ENCODE data around the gene HRH1.
"Not testable (repeated sequence)": the region's sequence is repeated elsewhere in the genome, so short reads cannot be mapped to it uniquely, and the experiment has no call there.

Gene HRH1

DNA sequence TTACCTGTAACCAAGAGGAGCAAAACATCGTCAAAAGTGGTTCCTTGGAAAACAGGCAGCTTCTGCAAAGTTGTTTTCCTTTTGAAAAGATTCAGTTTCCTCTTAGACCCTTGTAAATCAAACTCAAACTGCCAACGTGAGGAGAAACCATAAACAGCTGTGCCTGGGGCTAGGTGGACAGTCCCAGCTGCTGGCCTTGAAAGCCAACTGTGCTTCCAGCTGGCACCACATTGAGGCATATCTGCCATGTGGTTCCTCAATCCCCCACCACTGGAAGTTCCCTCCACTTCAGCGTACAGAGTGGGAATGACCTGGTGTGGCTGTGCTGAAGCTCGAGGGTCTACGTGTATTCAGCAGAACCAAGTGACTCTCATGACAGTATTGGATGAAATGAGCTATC, 40.9 kb downstream of the HRH1 start:
- Histone ChIP-seq H3K4me1 (ENCODE audit: control insufficient read depth, insufficient read depth, low read length) (peaks cover 6% of the 10 kb centered on the region), H3K27ac (ENCODE audit: low read length) (no peak overlapping the region), H3K4me3 (ENCODE audit: low read length in 2 of 2) (no peak overlapping the region), H3K27me3 (ENCODE audit: control insufficient read depth in 1 of 2, insufficient read depth in 2 of 2, low read length in 2 of 2) (peaks cover 2 to 5% of the 10 kb centered on the region in 2 donors), H3K9me3 (ENCODE audit: control insufficient read depth in 2 of 2, low read length in 2 of 2) (peaks cover 0 to 3% of the 10 kb centered on the region in 2 donors), H3K9ac (ENCODE audit: low read length in 2 of 2) (no peak overlapping the region), H3K36me3 (ENCODE audit: control insufficient read depth in 2 of 2, insufficient read depth in 2 of 2, low read length in 2 of 2) (no peaks in the 10 kb centered on the region)

DNA sequence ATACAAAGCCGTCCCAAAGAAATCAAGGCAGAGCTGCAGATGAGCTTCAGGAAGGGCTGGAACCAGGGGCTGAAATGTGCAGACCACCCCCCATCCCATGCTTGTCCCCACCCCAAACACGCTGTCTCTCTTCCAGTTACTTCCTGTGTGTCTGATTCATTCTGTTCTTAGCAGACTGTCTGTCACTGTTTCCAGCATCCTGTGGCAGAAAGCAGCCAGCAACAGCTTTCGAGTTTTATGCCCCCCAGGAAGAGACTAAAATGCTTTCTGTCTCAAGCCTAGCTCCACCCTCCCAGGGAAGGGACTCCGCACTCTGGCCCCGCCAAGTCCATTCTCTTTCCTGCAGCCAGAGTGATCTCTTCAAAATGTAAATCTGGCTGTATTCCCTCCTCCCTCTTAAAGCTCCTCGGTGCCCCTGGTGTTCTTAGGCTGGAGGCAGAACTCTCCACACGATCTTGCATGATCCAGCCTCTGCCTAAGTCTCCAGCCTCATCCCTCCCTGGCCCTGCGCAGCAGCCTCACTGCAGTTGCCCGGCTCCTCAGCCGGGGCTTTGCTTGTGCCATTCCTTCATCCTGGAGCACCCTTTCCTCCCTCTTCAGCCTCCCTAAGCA, 41.5 kb downstream of the HRH1 start:
- peaks cover 2 to 5% of the 10 kb centered on the region in 2 donors for H3K27me3 ChIP-seq (ENCODE audit: control insufficient read depth in 1 of 2, insufficient read depth in 2 of 2, low read length in 2 of 2)
- peaks cover 0 to 3% of the 10 kb centered on the region in 2 donors for H3K9me3 ChIP-seq (ENCODE audit: control insufficient read depth in 2 of 2, low read length in 2 of 2)
- H3K4me1 ChIP-seq (ENCODE audit: control insufficient read depth, insufficient read depth, low read length), result peaks cover 6% of the 10 kb centered on the region
- H3K4me3 ChIP-seq (ENCODE audit: low read length in 2 of 2), result peak overlapping the region in 1 of 2 donors; percentile 15
- no peak overlapping the region for H3K9ac ChIP-seq (ENCODE audit: low read length in 2 of 2)
- no peak overlapping the region for H3K27ac ChIP-seq (ENCODE audit: low read length)
- no peaks in the 10 kb centered on the region for H3K36me3 ChIP-seq (ENCODE audit: control insufficient read depth in 2 of 2, insufficient read depth in 2 of 2, low read length in 2 of 2)

DNA sequence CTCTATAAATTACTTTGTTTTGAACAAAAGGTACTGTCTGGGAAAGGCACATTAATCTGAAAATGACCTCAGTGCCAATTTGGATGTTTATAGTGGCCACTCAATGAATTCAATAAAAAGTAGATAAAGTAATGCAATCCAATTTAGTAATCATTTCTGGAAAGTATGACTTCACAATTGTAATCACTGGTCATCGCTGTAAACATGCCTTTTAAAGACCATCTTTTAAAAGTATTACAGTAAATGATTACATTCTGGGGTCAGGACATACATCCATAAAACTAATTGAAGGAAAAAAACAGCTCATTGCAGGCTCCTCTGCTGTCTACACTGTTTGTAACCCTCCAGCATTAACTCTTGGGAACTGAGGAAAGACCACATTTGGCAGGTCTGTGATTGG, 43.2 kb downstream of the HRH1 start:
- H3K4me3 ChIP-seq (ENCODE audit: low read length in 2 of 2), result no peak overlapping the region
- peaks cover 6% of the 10 kb centered on the region for H3K4me1 ChIP-seq (ENCODE audit: control insufficient read depth, insufficient read depth, low read length)
- no peak overlapping the region for H3K27ac ChIP-seq (ENCODE audit: low read length)
- no peaks in the 10 kb centered on the region for H3K36me3 ChIP-seq (ENCODE audit: control insufficient read depth in 2 of 2, insufficient read depth in 2 of 2, low read length in 2 of 2)
- no peak overlapping the region for H3K9ac ChIP-seq (ENCODE audit: low read length in 2 of 2)
- peaks cover 2 to 6% of the 10 kb centered on the region in 2 donors for H3K27me3 ChIP-seq (ENCODE audit: control insufficient read depth in 1 of 2, insufficient read depth in 2 of 2, low read length in 2 of 2)
- peaks cover 0 to 3% of the 10 kb centered on the region in 2 donors for H3K9me3 ChIP-seq (ENCODE audit: control insufficient read depth in 2 of 2, low read length in 2 of 2)

DNA sequence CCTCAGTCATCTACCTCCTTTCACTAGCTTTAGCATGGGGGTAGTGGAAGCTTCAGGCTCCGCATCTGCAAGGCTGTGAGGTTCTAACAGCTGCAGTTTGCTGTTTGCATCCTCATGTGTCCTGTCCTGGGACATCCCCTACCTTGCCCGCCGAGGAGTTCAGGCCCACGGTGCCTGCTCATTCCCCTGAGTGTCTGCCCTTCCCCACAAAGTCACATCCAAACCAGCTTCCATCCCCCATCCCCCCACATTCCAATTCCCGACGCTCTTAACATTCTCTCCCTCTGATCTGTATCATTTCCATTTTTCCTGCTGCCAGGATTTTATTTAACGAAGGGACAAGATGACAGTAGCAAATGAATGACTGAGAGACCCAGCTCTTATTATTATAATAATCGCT, 43.8 kb downstream of the HRH1 start:
- Histone ChIP-seq H3K9ac (ENCODE audit: low read length in 2 of 2) (no peak overlapping the region), H3K4me1 (ENCODE audit: control insufficient read depth, insufficient read depth, low read length) (peaks cover 6% of the 10 kb centered on the region), H3K4me3 (ENCODE audit: low read length in 2 of 2) (no peak overlapping the region), H3K9me3 (ENCODE audit: control insufficient read depth in 2 of 2, low read length in 2 of 2) (peaks cover 0 to 3% of the 10 kb centered on the region in 2 donors), H3K36me3 (ENCODE audit: control insufficient read depth in 2 of 2, insufficient read depth in 2 of 2, low read length in 2 of 2) (no peaks in the 10 kb centered on the region), H3K27me3 (ENCODE audit: control insufficient read depth in 1 of 2, insufficient read depth in 2 of 2, low read length in 2 of 2) (peaks cover 2 to 6% of the 10 kb centered on the region in 2 donors), H3K27ac (ENCODE audit: low read length) (no peak overlapping the region)

DNA sequence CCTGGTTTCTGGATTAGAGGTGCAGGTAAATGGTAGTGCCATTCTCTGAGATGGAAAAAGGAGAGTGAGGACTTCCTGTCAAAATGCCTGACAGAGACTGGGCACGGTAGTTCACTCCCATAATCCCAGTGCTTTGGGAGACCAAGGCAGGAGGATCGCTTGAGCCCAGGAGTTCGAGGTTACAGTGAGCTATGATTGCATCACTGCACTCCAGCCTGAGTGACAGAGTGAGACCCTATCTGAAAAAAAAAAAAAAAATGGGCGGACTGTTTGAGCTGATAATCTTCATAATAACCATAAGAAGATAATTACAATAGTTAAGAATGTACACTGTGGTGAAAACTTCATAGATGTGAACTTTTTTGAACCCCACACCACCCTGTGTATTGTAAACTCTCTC, 44.2 kb downstream of the HRH1 start:
- Histone ChIP-seq H3K4me1 (ENCODE audit: control insufficient read depth, insufficient read depth, low read length) (peaks cover 6% of the 10 kb centered on the region), H3K4me3 (ENCODE audit: low read length in 2 of 2) (no peak overlapping the region), H3K9me3 (ENCODE audit: control insufficient read depth in 2 of 2, low read length in 2 of 2) (peaks cover 0 to 3% of the 10 kb centered on the region in 2 donors), H3K27ac (ENCODE audit: low read length) (no peak overlapping the region), H3K27me3 (ENCODE audit: control insufficient read depth in 1 of 2, insufficient read depth in 2 of 2, low read length in 2 of 2) (peaks cover 2 to 6% of the 10 kb centered on the region in 2 donors), H3K36me3 (ENCODE audit: control insufficient read depth in 2 of 2, insufficient read depth in 2 of 2, low read length in 2 of 2) (no peaks in the 10 kb centered on the region), H3K9ac (ENCODE audit: low read length in 2 of 2) (no peak overlapping the region)

DNA sequence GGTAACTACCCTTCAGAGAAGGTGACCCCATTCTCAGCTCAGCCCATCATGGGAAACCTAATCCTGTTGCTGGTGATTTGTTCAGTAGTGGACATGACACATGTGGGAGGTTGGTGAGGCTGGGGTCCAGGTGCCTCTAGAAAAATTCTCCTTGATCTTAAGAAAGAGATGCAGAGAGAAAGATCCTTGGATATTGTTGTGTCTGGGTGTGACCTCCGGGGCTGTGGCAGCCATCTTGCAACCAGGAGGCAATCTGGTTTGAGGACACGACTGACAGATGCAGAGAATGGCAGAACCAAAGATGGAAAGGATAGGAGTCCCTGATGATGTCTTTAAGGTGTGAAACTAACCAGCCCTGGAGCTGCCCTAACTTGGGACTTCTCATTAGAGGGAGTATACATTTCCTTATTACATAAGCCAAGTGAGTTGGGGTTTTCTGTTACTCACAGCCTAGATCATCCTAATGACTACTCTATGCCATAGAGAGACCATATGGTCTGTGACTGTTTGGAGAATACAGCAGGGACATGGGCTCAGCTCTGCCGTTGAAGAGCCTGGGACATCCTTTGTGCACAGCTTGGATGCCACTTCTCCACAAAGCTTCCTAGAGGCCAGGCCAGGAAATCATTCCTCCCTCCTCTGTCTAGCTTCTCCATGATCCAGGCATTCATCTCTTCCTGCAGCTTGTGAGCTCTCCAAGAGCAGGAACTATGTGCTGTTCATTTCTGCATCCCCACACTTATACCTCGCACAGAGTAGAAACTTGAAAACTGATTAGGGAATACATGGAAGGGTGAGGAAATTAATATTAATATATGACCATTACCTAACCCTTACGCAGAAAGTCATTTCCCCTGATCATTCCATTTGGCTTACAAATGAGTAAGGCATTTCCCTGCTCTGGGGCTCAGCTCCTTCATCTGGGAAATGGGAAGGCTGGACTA, 45.9 kb downstream of the HRH1 start:
- Histone ChIP-seq H3K36me3 (ENCODE audit: control insufficient read depth in 2 of 2, insufficient read depth in 2 of 2, low read length in 2 of 2) (no peaks in the 10 kb centered on the region), H3K9ac (ENCODE audit: low read length in 2 of 2) (no peak overlapping the region), H3K27ac (ENCODE audit: low read length) (no peak overlapping the region), H3K4me1 (ENCODE audit: control insufficient read depth, insufficient read depth, low read length) (peaks cover 6% of the 10 kb centered on the region), H3K4me3 (ENCODE audit: low read length in 2 of 2) (no peak overlapping the region), H3K9me3 (ENCODE audit: control insufficient read depth in 2 of 2, low read length in 2 of 2) (peaks cover 0 to 3% of the 10 kb centered on the region in 2 donors), H3K27me3 (ENCODE audit: control insufficient read depth in 1 of 2, insufficient read depth in 2 of 2, low read length in 2 of 2) (peaks cover 2 to 6% of the 10 kb centered on the region in 2 donors)

DNA sequence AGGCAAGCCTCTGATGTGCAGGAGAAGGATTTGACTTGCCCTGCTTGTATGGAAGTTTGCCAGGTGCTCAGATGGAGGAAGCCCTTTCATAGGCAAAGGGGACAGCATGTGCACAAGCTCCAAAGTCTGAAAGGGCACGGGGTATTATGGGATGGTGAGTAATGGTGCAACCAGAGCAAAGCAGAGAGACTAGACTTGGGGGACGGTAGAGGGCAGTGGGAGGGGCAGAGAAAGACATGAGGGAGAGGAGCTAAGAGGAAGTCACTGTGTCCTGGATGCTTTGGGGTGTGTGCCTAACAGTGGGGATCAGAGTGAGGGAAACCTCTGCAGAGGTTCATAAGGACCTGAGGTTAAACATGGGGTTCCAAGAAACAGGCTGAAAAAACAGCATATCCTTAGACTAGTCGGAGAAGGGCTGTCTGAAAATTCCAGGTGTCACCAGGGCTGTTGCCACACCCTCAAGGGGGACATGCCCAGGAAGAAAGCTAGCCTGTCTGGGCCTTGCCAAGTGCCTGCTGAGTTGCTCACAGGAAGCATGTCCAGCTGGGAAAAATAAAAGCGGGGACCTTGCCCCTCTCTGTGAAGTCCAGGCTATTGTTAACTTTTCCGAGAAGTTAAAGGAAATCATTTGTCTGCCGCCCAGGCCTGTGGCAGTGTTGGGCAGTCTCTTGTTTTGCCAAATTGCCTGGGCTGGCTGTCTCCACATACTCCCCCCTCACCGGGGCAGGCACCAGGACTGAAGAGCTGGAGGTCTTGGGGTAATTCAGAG, 47.1 kb downstream of the HRH1 start:
- H3K9me3 ChIP-seq (ENCODE audit: control insufficient read depth in 2 of 2, low read length in 2 of 2), result peaks cover 0 to 3% of the 10 kb centered on the region in 2 donors
- no peak overlapping the region for H3K4me3 ChIP-seq (ENCODE audit: low read length in 2 of 2)
- peaks cover 2 to 6% of the 10 kb centered on the region in 2 donors for H3K27me3 ChIP-seq (ENCODE audit: control insufficient read depth in 1 of 2, insufficient read depth in 2 of 2, low read length in 2 of 2)
- H3K36me3 ChIP-seq (ENCODE audit: control insufficient read depth in 2 of 2, insufficient read depth in 2 of 2, low read length in 2 of 2), result no peaks in the 10 kb centered on the region
- H3K4me1 ChIP-seq (ENCODE audit: control insufficient read depth, insufficient read depth, low read length), result peaks cover 2% of the 10 kb centered on the region
- H3K27ac ChIP-seq (ENCODE audit: low read length), result no peak overlapping the region
- H3K9ac ChIP-seq (ENCODE audit: low read length in 2 of 2), result no peak overlapping the region

DNA sequence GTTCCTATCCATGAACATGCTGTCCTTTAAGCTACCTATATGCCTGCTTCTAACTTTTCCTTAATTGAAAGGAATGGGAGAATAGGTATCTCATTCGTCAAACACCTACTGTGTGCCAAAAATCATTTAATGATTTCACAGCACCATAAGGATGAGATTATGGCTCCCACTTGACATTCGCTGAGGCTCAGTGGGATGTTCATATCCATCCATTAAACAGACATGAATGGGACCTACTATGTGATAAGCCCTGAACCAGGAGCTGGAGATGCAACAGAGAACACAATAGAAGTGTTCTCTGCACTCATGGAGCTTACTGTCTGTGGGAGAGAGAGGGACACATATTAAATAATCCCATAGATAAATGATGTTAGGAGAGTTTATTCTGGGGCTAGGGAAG, 49.7 kb downstream of the HRH1 start:
- H3K27ac ChIP-seq (ENCODE audit: low read length), result no peak overlapping the region
- no peaks in the 10 kb centered on the region for H3K36me3 ChIP-seq (ENCODE audit: control insufficient read depth in 2 of 2, insufficient read depth in 2 of 2, low read length in 2 of 2)
- peaks cover 0 to 6% of the 10 kb centered on the region in 2 donors for H3K27me3 ChIP-seq (ENCODE audit: control insufficient read depth in 1 of 2, insufficient read depth in 2 of 2, low read length in 2 of 2)
- H3K9ac ChIP-seq (ENCODE audit: low read length in 2 of 2), result no peak overlapping the region
- peaks cover 2% of the 10 kb centered on the region for H3K4me1 ChIP-seq (ENCODE audit: control insufficient read depth, insufficient read depth, low read length)
- peaks cover 0 to 3% of the 10 kb centered on the region in 2 donors for H3K9me3 ChIP-seq (ENCODE audit: control insufficient read depth in 2 of 2, low read length in 2 of 2)
- no peak overlapping the region for H3K4me3 ChIP-seq (ENCODE audit: low read length in 2 of 2)

DNA sequence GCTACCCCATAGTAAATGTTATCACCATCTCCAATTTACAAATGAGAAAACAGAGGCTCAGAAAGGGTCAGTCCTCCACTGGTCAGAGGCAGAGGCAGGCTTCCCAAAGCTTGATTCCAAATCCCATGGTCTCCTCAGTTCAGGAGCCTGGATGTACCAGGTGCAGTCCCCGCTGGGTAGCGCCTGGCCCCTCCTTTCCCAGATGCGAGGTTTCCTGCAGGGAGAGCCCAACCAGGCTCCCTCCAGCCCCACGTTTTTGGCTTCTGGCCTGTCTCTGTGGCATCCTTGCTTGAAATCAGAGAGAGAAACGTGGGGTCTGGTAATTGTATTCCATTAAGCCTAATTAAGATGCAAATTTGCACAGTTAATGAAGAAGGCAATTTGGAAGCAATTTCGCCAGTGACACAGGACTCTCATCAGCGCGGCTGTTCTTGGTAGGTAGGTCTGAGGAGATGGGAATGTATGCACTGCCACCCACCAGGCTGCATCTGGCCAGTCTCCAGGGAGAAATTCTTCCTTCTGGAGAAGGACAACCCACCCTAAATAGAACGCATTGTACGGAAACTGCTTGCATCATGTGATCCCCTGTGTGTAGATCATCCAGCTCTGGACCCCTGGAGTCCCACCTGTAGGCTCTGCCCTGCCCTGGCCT, 50.5 kb downstream of the HRH1 start:
- no peaks in the 10 kb centered on the region for H3K4me1 ChIP-seq (ENCODE audit: control insufficient read depth, insufficient read depth, low read length)
- peaks cover 0 to 4% of the 10 kb centered on the region in 2 donors for H3K27me3 ChIP-seq (ENCODE audit: control insufficient read depth in 1 of 2, insufficient read depth in 2 of 2, low read length in 2 of 2)
- H3K9ac ChIP-seq (ENCODE audit: low read length in 2 of 2), result no peak overlapping the region
- no peaks in the 10 kb centered on the region for H3K36me3 ChIP-seq (ENCODE audit: control insufficient read depth in 2 of 2, insufficient read depth in 2 of 2, low read length in 2 of 2)
- H3K27ac ChIP-seq (ENCODE audit: low read length), result no peak overlapping the region
- H3K9me3 ChIP-seq (ENCODE audit: control insufficient read depth in 2 of 2, low read length in 2 of 2), result peaks cover 0 to 2% of the 10 kb centered on the region in 2 donors
- no peak overlapping the region for H3K4me3 ChIP-seq (ENCODE audit: low read length in 2 of 2)

DNA sequence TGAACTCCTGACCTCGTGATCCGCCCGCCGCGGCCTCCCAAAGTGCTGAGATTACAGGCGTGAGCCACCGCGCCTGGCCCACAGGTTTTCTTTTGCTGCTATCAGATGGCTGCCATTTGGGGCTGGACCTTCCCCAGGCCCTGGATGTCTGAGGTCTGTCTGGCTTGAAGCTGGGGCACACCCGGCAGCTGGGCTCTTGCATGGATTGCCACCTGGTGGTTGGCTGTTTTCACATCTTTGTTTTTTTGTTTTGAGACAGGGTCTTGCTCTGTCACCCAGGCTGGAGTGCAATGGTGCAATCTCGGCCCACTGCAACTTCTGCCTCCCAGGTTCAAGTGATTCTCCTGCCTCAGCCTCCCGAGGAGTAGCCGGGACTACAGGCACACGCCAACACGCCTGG, 51.6 kb downstream of the HRH1 start:
- not testable (repeated sequence) for H3K36me3 ChIP-seq (ENCODE audit: control insufficient read depth in 2 of 2, insufficient read depth in 2 of 2, low read length in 2 of 2); H3K4me1 ChIP-seq (ENCODE audit: control insufficient read depth, insufficient read depth, low read length); H3K9ac ChIP-seq (ENCODE audit: low read length in 2 of 2); H3K27ac ChIP-seq (ENCODE audit: low read length); H3K9me3 ChIP-seq (ENCODE audit: control insufficient read depth in 2 of 2, low read length in 2 of 2); H3K4me3 ChIP-seq (ENCODE audit: low read length in 2 of 2); H3K27me3 ChIP-seq (ENCODE audit: control insufficient read depth in 1 of 2, insufficient read depth in 2 of 2, low read length in 2 of 2)

Measured in stomach smooth muscle (tissue), 2 donors.